Measurements from ENCODE around the gene HS3ST3A1. TPM values are rescaled to one million over a fixed set of nuclear protein-coding genes. Genes with fewer than 3 reads are reported as not detected.

Gene HS3ST3A1
- total and polyA plus RNA-seq, 2 experiments from 2014 or later: 1.2 to 1.5 TPM

DNA sequence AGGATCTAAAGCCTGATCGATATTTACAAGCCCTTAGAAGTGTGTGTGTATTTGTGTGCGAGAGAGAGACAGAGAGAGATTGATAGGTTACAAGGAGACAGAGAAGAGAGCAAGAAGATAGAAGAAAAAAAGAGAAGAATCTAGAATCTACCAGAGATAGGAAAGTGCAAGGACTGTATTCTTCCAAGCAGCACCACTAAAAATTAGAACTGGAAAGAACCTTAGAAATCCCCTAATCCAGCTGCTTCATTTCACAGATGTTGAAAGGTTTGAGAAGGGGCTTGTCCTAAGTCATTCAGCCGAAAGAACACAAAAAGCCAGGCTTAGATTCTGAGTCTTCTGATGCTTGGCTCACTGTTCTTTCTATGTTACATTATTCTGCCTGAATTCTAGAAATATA, 92.2 kb downstream of the HS3ST3A1 start:
- H3K27ac ChIP-seq: no peak overlapping the region
- no peak overlapping the region for H3K4me3 ChIP-seq
- 67% methylated on average over 3 of the region's 3 CpGs for WGBS (ENCODE audit: low lambda C conversion rate, missing lambda C conversion rate)
- no peaks in the 10 kb centered on the region for H3K27me3 ChIP-seq
- H3K79me2 ChIP-seq: no peaks in the 10 kb centered on the region
- H3K9me2 ChIP-seq (replicated peaks; ENCODE audit: insufficient read depth): no peaks in the 10 kb centered on the region
- peak; percentile 12 for DNase-seq (ENCODE audit: low spot score)
- peak overlapping the region; percentile 55 for H3K4me2 ChIP-seq
- no peaks in the 10 kb centered on the region for H3K36me3 ChIP-seq (replicated peaks; ENCODE audit: insufficient read depth, low read depth)
- no peaks in the 10 kb centered on the region for H4K20me1 ChIP-seq (ENCODE audit: insufficient read depth, poor library complexity, severe bottlenecking)
- TF ChIP-seq EZH2 (IDR thresholded peaks at IDR 0.05; ENCODE audit: borderline replicate concordance) (no peak), EZH2phosphoT487 (IDR thresholded peaks at IDR 0.05; ENCODE audit: low read depth, severe bottlenecking, unreplicated experiment) (no peak)
- TF ChIP-seq, protein P1, sequence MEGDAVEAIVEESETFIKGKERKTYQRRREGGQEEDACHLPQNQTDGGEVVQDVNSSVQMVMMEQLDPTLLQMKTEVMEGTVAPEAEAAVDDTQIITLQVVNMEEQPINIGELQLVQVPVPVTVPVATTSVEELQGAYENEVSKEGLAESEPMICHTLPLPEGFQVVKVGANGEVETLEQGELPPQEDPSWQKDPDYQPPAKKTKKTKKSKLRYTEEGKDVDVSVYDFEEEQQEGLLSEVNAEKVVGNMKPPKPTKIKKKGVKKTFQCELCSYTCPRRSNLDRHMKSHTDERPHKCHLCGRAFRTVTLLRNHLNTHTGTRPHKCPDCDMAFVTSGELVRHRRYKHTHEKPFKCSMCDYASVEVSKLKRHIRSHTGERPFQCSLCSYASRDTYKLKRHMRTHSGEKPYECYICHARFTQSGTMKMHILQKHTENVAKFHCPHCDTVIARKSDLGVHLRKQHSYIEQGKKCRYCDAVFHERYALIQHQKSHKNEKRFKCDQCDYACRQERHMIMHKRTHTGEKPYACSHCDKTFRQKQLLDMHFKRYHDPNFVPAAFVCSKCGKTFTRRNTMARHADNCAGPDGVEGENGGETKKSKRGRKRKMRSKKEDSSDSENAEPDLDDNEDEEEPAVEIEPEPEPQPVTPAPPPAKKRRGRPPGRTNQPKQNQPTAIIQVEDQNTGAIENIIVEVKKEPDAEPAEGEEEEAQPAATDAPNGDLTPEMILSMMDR (IDR thresholded peaks at IDR 0.05; ENCODE audit: poor library complexity): no peak
- no peaks in the 10 kb centered on the region for H3K4me1 ChIP-seq (ENCODE audit: insufficient read depth)
- H2AFZ ChIP-seq: no peak overlapping the region
- H3K9me3 ChIP-seq (ENCODE audit: low read depth): no peaks in the 10 kb centered on the region

DNA sequence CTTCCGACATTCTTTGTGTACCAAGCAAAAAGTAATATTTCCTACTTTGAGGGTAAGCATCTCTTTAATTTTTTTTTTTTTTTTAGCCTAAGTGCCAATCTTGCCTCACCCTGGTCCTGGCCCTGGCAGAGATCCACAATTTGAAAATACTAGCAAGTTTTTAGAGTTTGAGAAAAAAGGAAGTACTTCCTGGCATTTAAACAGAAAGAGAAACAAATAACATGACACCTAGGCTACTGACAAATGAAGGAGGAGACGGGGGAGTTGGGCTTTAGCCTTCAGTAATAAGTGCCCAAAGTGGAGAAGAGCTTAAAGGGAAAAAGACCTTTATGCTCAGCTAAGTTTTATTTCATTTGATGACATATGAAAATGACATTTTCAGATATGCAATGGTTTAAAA, 92.8 kb downstream of the HS3ST3A1 start:
- Histone ChIP-seq H3K9me2 (replicated peaks; ENCODE audit: insufficient read depth) (no peaks in the 10 kb centered on the region), H3K4me1 (ENCODE audit: insufficient read depth) (no peaks in the 10 kb centered on the region), H4K20me1 (ENCODE audit: insufficient read depth, poor library complexity, severe bottlenecking) (no peaks in the 10 kb centered on the region), H3K27me3 (no peaks in the 10 kb centered on the region), H3K9me3 (ENCODE audit: low read depth) (no peaks in the 10 kb centered on the region), H3K4me2 (no peak overlapping the region), H3K79me2 (no peaks in the 10 kb centered on the region), H3K27ac (no peak overlapping the region), H3K36me3 (replicated peaks; ENCODE audit: insufficient read depth, low read depth) (no peaks in the 10 kb centered on the region), H2AFZ (no peak overlapping the region), H3K4me3 (no peak overlapping the region)
- 85% methylated on average over 2 of the region's 2 CpGs for WGBS (ENCODE audit: low lambda C conversion rate, missing lambda C conversion rate)
- TF ChIP-seq, protein P1 (IDR thresholded peaks at IDR 0.05; ENCODE audit: poor library complexity): no peak
- TF ChIP-seq EZH2phosphoT487 (IDR thresholded peaks at IDR 0.05; ENCODE audit: low read depth, severe bottlenecking, unreplicated experiment) (no peak), EZH2 (IDR thresholded peaks at IDR 0.05; ENCODE audit: borderline replicate concordance) (no peak)
- DNase-seq (ENCODE audit: low spot score): no peak

DNA sequence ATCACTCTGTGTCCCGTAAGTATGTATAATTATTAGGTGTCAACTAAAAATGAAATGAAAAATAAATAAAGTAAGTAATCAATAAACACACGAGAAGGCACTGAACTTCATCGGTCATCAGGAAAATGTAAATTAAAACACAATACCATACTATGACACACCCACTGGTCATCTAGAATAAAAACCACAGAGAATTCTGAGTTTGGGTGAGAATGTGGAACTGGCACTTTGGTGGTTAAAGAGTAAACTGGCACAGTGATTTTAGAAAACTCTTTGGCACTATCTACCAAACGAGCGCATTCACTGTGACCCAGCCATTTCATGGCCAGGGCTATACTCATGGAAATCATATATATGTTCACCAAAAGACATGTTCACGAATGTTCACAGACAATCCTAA, 98.2 kb downstream of the HS3ST3A1 start:
- H3K27me3 ChIP-seq: no peaks in the 10 kb centered on the region
- 96% methylated on average over 6 of the region's 6 CpGs for WGBS (ENCODE audit: low lambda C conversion rate, missing lambda C conversion rate)
- no peaks in the 10 kb centered on the region for H3K36me3 ChIP-seq (replicated peaks; ENCODE audit: insufficient read depth, low read depth)
- H3K27ac ChIP-seq: no peak overlapping the region
- no peaks in the 10 kb centered on the region for H3K4me1 ChIP-seq (ENCODE audit: insufficient read depth)
- H3K79me2 ChIP-seq: no peaks in the 10 kb centered on the region
- no peak overlapping the region for H2AFZ ChIP-seq
- TF ChIP-seq EZH2 (IDR thresholded peaks at IDR 0.05; ENCODE audit: borderline replicate concordance) (no peak), EZH2phosphoT487 (IDR thresholded peaks at IDR 0.05; ENCODE audit: low read depth, severe bottlenecking, unreplicated experiment) (no peak)
- TF ChIP-seq, protein P1 (IDR thresholded peaks at IDR 0.05; ENCODE audit: poor library complexity): no peak
- no peak overlapping the region for H3K4me2 ChIP-seq
- H3K9me3 ChIP-seq (ENCODE audit: low read depth): no peaks in the 10 kb centered on the region
- H3K9me2 ChIP-seq (replicated peaks; ENCODE audit: insufficient read depth): no peaks in the 10 kb centered on the region
- H4K20me1 ChIP-seq (ENCODE audit: insufficient read depth, poor library complexity, severe bottlenecking): no peaks in the 10 kb centered on the region
- no peak overlapping the region for H3K4me3 ChIP-seq
- DNase-seq (ENCODE audit: low spot score): no peak

DNA sequence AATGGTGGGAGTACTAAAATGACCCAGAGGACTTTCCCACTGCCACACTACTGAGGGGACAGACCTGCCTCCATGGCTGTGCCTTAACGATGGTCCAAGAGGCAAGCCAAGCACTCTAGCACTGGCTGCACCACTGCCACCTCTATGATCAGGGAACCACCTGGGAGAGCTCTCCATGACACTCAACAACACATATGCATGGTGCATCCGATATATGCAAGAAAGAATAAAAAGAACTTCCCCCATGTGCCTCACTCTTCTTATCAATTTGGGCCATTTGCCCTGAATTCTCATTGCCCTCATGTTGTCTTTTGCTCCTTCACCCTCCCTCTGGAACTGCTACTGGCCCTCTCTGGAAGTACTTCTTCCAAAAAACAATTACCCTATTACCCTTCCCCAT, 99.5 kb downstream of the HS3ST3A1 start:
- Histone ChIP-seq H3K9me3 (ENCODE audit: low read depth) (no peaks in the 10 kb centered on the region), H2AFZ (no peak overlapping the region), H3K9me2 (replicated peaks; ENCODE audit: insufficient read depth) (no peaks in the 10 kb centered on the region), H3K4me1 (ENCODE audit: insufficient read depth) (no peaks in the 10 kb centered on the region), H4K20me1 (ENCODE audit: insufficient read depth, poor library complexity, severe bottlenecking) (no peaks in the 10 kb centered on the region), H3K4me2 (no peak overlapping the region), H3K79me2 (no peaks in the 10 kb centered on the region), H3K4me3 (no peak overlapping the region), H3K36me3 (replicated peaks; ENCODE audit: insufficient read depth, low read depth) (no peaks in the 10 kb centered on the region), H3K27ac (no peak overlapping the region), H3K27me3 (no peaks in the 10 kb centered on the region)
- no peak for TF ChIP-seq EZH2phosphoT487 (IDR thresholded peaks at IDR 0.05; ENCODE audit: low read depth, severe bottlenecking, unreplicated experiment)
- TF ChIP-seq, protein P1 (IDR thresholded peaks at IDR 0.05; ENCODE audit: poor library complexity): no peak
- TF ChIP-seq EZH2 (IDR thresholded peaks at IDR 0.05; ENCODE audit: borderline replicate concordance): no peak
- 96% methylated on average over 2 of the region's 2 CpGs for WGBS (ENCODE audit: low lambda C conversion rate, missing lambda C conversion rate)
- DNase-seq (ENCODE audit: low spot score): no peak
